Uterus (tissue), 4 donors: Measurements from ENCODE around the gene PSMA6. TPM values are rescaled to one million over a fixed set of nuclear protein-coding genes. Genes with fewer than 3 reads are reported as not detected.

Experiments
- DNase-seq, 2 donors: peaks; one replicate each; pipeline ENCODE4 v3.0.0-alpha.2; 2019 to 2020
- H3K27ac ChIP-seq, 2 donors: fragments of 200-600 bp; sonication (generic); 1 replicate in 1 of 2; 2 replicates in 1 of 2; pipeline ENCODE4 v1.5.1; 2016 to 2018
- H3K27me3 ChIP-seq, 2 donors: fragments of 200-600 bp; sonication (generic); one replicate each; pipeline ENCODE4 v1.5.1; 2018 to 2019; ENCODE audit warnings: control low read depth in 1 of 2
- H3K36me3 ChIP-seq, 2 donors: fragments of 200-600 bp; sonication (generic); one replicate each; pipeline ENCODE4 v1.5.1; 2019; ENCODE audit warnings: control low read depth in 1 of 2
- H3K4me1 ChIP-seq, 2 donors: fragments of 200-600 bp; sonication (generic); one replicate each; pipeline ENCODE4 v1.5.1; 2018 to 2019; ENCODE audit warnings: control low read depth in 1 of 2
- H3K4me3 ChIP-seq, 2 donors: fragments of 200-600 bp; sonication (generic); 1 replicate in 1 of 2; 2 replicates in 1 of 2; pipeline ENCODE4 v1.5.1; 2018 to 2019; ENCODE audit warnings: mild to moderate bottlenecking in 1 of 2
- H3K9me3 ChIP-seq, 2 donors: fragments of 200-600 bp; sonication (generic); one replicate each; pipeline ENCODE4 v1.5.1; 2019; ENCODE audit warnings: control low read depth in 1 of 2
- POLR2A ChIP-seq, 2 donors: fragments of 450-650 bp; IDR thresholded peaks; one replicate each; pipeline ENCODE4 v1.6.1; 2016; ENCODE audit warnings: antibody characterized with exemption in 2 of 2, mild to moderate bottlenecking in 1 of 2, moderate library complexity in 1 of 2
- intact Hi-C: fragments of 100-400 bp; cut with DNase I; formaldehyde crosslinking; loops from one replicate; pipeline ENCODE4 v1.15.1; 2023; ENCODE audit warnings: low total_unique reads
- total RNA-seq, 4 donors: library from RNA; depleted of rRNA in 3 of 4; stranded (reverse); fragments of >200 nt in 3 of 4; gene quantifications; one replicate each; pipeline versions ENCODE4 v1.1.0 to v1.2.4, GENCODE V29; 2014 to 2023
- TF ChIP-seq, protein P1 (sequence below), 4 experiments: fragments of 200-600 bp in 2 of 4; fragments of 450-650 bp in 2 of 4; sonication (generic) in 2 of 4; IDR thresholded peaks; one replicate each; pipeline ENCODE4 v1.5.1; 2016 to 2019; ENCODE audit warnings: antibody characterized with exemption in 4 of 4, mild to moderate bottlenecking in 2 of 4, moderate library complexity in 1 of 4
- donor health status: DM: yes; HTN: yes; CAD: no.

The PSMA6 gene
- 100 to 1,000 TPM; 114 to 180 (median 142) TPM for total RNA-seq

DNA sequence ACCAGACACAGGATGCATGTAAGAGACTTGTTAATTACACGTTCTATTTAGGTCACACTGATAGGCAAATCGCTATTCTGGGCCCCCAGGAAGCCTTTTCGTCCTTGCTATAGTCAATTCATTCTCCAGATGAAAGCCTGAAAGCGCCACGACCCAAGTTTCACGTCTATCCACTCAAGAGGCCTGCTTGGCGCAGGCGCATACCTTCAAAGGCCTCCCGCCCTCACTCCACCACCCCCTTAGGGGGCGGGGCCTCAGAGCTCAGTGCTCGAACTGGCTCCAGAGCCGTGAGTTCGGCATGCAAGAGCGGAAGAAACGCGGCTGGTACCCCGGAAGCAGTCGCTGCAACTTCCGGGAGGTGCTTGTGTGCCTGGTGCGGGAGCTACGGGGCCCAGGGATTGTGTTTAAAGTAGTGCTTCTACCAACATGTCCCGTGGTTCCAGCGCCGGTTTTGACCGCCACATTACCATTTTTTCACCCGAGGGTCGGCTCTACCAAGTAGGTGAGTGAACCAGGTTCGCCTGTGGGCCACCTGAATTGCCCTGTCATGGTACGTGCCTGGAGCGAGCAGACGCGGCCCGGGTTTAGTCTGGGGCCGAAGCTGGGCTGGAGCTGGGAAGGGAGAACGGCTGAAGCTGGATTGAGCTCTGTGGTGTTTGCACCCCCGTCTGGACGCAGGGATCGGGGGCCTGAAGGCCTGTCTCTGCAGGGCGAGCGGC, at the start of gene PSMA6:
Gene PSMA6, plus strand, starts transcription at position 332 of the 719 bp plus-strand sequence. Its CDS starts 95 bp downstream, at position 427.
- peak; percentile 98 to 99 for DNase-seq
- peak within 1 kb of the TSS; percentile 75 to 91 for H3K4me3 ChIP-seq
- H3K9me3 ChIP-seq = no peaks in the 10 kb centered on the region
- TF ChIP-seq POLR2A (IDR thresholded peaks at IDR 0.05) = peak; percentile 61 to 76
- TF ChIP-seq, protein P1, sequence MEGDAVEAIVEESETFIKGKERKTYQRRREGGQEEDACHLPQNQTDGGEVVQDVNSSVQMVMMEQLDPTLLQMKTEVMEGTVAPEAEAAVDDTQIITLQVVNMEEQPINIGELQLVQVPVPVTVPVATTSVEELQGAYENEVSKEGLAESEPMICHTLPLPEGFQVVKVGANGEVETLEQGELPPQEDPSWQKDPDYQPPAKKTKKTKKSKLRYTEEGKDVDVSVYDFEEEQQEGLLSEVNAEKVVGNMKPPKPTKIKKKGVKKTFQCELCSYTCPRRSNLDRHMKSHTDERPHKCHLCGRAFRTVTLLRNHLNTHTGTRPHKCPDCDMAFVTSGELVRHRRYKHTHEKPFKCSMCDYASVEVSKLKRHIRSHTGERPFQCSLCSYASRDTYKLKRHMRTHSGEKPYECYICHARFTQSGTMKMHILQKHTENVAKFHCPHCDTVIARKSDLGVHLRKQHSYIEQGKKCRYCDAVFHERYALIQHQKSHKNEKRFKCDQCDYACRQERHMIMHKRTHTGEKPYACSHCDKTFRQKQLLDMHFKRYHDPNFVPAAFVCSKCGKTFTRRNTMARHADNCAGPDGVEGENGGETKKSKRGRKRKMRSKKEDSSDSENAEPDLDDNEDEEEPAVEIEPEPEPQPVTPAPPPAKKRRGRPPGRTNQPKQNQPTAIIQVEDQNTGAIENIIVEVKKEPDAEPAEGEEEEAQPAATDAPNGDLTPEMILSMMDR (IDR thresholded peaks at IDR 0.05) = peak in 2 of 4 experiments; percentile 8 to 20
- no peaks in the 10 kb centered on the region for H3K36me3 ChIP-seq
- intact Hi-C loops = no loop called here
- H3K27me3 ChIP-seq = no peaks in the 10 kb centered on the region
- H3K27ac ChIP-seq = peak within 1 kb of the TSS; percentile 81 to 82
- H3K4me1 ChIP-seq = peaks cover 0 to 16% of the 10 kb centered on the region in 2 donors

DNA sequence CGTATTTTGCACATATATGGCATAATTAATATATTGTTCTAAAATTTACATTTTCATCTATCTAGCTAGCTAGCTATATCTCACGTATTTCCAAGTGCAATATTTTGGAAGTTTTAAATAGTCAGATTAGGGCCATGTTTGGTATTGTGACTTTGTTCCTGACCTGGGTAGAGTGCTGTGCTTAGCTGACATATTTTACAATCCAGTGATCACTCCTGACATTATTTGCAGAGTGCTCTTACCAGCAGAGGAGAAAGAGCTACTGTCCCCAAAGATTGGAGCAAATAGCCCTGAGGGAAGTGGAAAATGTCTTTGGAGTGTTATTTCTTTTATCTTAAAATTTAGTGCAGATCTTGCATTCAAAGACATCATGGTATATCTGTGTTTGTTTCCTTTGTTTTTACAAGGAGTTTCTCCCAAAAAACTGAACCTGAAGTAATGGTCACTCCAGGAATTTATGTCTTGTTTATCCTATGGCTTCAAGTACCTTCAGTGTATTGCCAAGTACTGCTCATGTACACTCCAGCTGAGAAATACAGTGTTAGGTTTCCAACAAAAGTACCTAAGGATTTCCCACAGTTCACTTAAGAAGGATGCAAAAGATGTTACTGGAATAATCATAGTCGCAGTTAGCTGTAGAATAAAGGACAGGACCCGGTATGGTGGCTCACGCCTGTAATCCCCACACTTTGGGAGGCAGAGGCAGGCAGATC, 49.4 kb upstream of the PSMA6 start:
- H3K36me3 ChIP-seq = no peaks in the 10 kb centered on the region
- no peak overlapping the region for H3K4me3 ChIP-seq
- no peak for DNase-seq
- no peaks in the 10 kb centered on the region for H3K9me3 ChIP-seq
- no peak for TF ChIP-seq POLR2A (IDR thresholded peaks at IDR 0.05)
- TF ChIP-seq, protein P1 (IDR thresholded peaks at IDR 0.05) = no peak
- intact Hi-C loops = no loop called here
- no peaks in the 10 kb centered on the region for H3K27me3 ChIP-seq
- H3K27ac ChIP-seq = no peak overlapping the region
- no peaks in the 10 kb centered on the region for H3K4me1 ChIP-seq

DNA sequence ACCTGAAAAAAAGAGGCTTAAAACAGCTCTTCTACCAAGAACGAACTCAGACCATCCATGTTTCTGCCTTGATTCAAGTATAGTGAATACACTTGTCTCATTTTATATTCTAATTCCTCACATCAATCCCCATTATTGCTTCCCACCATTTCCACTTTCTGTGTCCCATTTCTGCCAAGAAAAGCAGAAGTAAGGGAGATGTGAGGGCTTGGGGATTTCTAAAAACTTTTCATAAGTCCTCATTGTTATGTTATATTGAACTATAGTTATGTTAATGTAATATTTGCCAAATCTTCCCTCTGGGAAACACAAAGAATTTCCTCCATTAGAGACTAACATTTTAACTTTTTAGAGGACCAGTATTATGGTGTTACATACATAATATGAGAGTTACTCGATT, 48.2 kb upstream of the PSMA6 start:
- H3K27me3 ChIP-seq = no peaks in the 10 kb centered on the region
- H3K4me3 ChIP-seq = no peak overlapping the region
- TF ChIP-seq, protein P1 (IDR thresholded peaks at IDR 0.05) = no peak
- no peak for TF ChIP-seq POLR2A (IDR thresholded peaks at IDR 0.05)
- intact Hi-C loops = no loop called here
- DNase-seq = no peak
- no peaks in the 10 kb centered on the region for H3K36me3 ChIP-seq
- no peaks in the 10 kb centered on the region for H3K9me3 ChIP-seq
- H3K27ac ChIP-seq = no peak overlapping the region
- no peaks in the 10 kb centered on the region for H3K4me1 ChIP-seq

DNA sequence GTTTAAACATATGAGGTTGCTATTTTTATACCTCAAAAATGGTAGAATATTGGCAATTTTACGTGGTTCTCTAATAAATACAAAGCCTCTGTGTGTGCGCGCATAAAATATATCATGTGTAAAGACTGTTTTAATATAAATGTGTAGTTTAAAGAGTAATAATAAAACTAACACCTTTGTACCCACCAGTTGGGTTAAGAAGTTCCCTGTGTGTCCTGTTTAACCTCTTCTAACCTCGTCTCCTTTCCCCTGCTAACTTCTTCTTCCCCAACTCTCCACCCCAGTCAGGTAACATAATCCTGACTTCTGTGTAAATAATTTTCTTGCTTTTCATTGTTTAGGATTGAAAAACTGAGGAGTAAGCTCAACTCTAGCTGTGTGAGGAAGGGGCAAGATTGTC, 47.6 kb upstream of the PSMA6 start:
- Histone ChIP-seq H3K9me3 (no peaks in the 10 kb centered on the region), H3K27ac (no peak overlapping the region), H3K27me3 (no peaks in the 10 kb centered on the region), H3K4me3 (no peak overlapping the region), H3K4me1 (no peaks in the 10 kb centered on the region), H3K36me3 (no peaks in the 10 kb centered on the region)
- intact Hi-C loops = no loop called here
- TF ChIP-seq, protein P1 (IDR thresholded peaks at IDR 0.05) = no peak
- TF ChIP-seq POLR2A (IDR thresholded peaks at IDR 0.05) = no peak
- DNase-seq = no peak

DNA sequence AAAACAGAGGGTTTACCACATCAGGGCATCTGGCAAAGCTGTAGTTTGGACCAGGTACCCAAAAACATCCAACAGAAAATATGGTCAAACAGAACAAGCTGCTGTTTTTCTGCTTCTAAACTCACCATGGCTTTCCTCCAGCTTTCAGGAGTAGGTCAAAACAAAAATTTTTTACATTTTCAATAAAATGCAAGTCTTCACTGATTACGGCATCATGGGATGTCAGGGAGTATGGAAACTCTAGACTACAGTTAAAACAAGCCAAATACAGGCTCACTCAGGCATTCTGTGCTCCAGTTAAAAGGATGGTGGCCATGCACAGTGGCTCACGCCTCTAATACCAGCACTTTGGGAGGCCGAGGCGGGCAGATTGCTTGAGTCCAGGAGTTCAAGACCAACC, 47.1 kb upstream of the PSMA6 start:
- Histone ChIP-seq H3K4me3 (no peak overlapping the region), H3K27me3 (no peaks in the 10 kb centered on the region), H3K4me1 (no peaks in the 10 kb centered on the region), H3K36me3 (no peaks in the 10 kb centered on the region), H3K9me3 (no peaks in the 10 kb centered on the region), H3K27ac (no peak overlapping the region)
- intact Hi-C loops = no loop called here
- TF ChIP-seq POLR2A (IDR thresholded peaks at IDR 0.05) = no peak
- TF ChIP-seq, protein P1 (IDR thresholded peaks at IDR 0.05) = no peak
- DNase-seq = no peak
